Activated CD4-positive, alpha-beta memory T cell treated with anti-CD3 and anti-CD28 coated beads, Interleukin-2, amount 10 ng/mL, durations not matched to agents 7 days and 5 days (primary cell): Measurements from ENCODE around the gene FFAR2. TPM values are rescaled to one million over a fixed set of nuclear protein-coding genes. Genes with fewer than 3 reads are reported as not detected.
"Not testable (repeated sequence)": the region's sequence is repeated elsewhere in the genome, so short reads cannot be mapped to it uniquely, and the experiment has no call there.

Experiments
- CTCF ChIA-PET: fragments of 350-600 bp; sonication (Branson Sonifier 250); formaldehyde crosslinking; loops from one replicate; lab custom pipeline; 2021; ENCODE audit warnings: antibody characterized with exemption, inconsistent platforms; lab: Charles Lee
- POLR2A ChIA-PET: fragments of 350-600 bp; sonication (Branson Sonifier 250); formaldehyde crosslinking; loops from one replicate; lab custom pipeline; 2021; ENCODE audit warnings: antibody characterized with exemption; lab: Charles Lee
- DNase-seq: peaks from one replicate; pipeline ENCODE4 v3.0.0-alpha.2; 2020
- H3K27ac Mint-ChIP-seq: one replicate; pipeline ENCODE4 v1.8.0; 2021; ENCODE audit warnings: mild to moderate bottlenecking, mixed read lengths
- H3K27me3 Mint-ChIP-seq: one replicate; pipeline ENCODE4 v1.8.0; 2021; ENCODE audit warnings: mixed read lengths
- H3K36me3 Mint-ChIP-seq: one replicate; pipeline ENCODE4 v1.8.0; 2021; ENCODE audit warnings: low read depth, mixed read lengths
- H3K4me1 Mint-ChIP-seq: one replicate; pipeline ENCODE4 v1.8.0; 2021; ENCODE audit warnings: mixed read lengths
- H3K4me3 Mint-ChIP-seq: one replicate; pipeline ENCODE4 v1.8.0; 2021; ENCODE audit warnings: mild to moderate bottlenecking, mixed read lengths
- H3K9me3 Mint-ChIP-seq: one replicate; pipeline ENCODE4 v1.8.0; 2021; ENCODE audit warnings: mixed read lengths
- total RNA-seq, 2 experiments: library from RNA; stranded (reverse); gene quantifications; one replicate each; pipeline ENCODE4 v1.2.3, GENCODE V29; 2021

The FFAR2 gene
- total RNA-seq, 2 experiments from 2014 or later, result not detected

- no peak for DNase-seq
- no peaks in the 10 kb centered on the region for H3K9me3 Mint-ChIP-seq
- POLR2A ChIA-PET, result no interaction called here
- H3K27me3 Mint-ChIP-seq, result peaks cover 33% of the 10 kb centered on the region
- H3K4me1 Mint-ChIP-seq, result no peaks in the 10 kb centered on the region
- H3K27ac Mint-ChIP-seq, result no peak overlapping the region
- CTCF ChIA-PET, result no interaction called here
- no peaks in the 10 kb centered on the region for H3K36me3 Mint-ChIP-seq
- H3K4me3 Mint-ChIP-seq, result no peak overlapping the region
Measured at GRCh38 chr19:35410487-35410886, 37.6 kb upstream of the FFAR2 start.

GRCh38 chr19:35414442-35414841, 33.6 kb upstream of the FFAR2 start:
- ChIA-PET POLR2A (no interaction called here), CTCF (no interaction called here)
- peaks cover 50% of the 10 kb centered on the region for H3K27me3 Mint-ChIP-seq
- no peaks in the 10 kb centered on the region for H3K4me1 Mint-ChIP-seq
- DNase-seq, result no peak
- H3K27ac Mint-ChIP-seq, result no peak overlapping the region
- no peaks in the 10 kb centered on the region for H3K36me3 Mint-ChIP-seq
- no peaks in the 10 kb centered on the region for H3K9me3 Mint-ChIP-seq
- no peak overlapping the region for H3K4me3 Mint-ChIP-seq

- Mint-ChIP-seq H3K27me3 (peaks cover 44% of the 10 kb centered on the region), H3K36me3 (no peaks in the 10 kb centered on the region), H3K9me3 (no peaks in the 10 kb centered on the region), H3K27ac (no peak overlapping the region), H3K4me3 (no peak overlapping the region), H3K4me1 (no peaks in the 10 kb centered on the region)
- DNase-seq, result no peak
- POLR2A ChIA-PET, result no interaction called here
- CTCF ChIA-PET, result no interaction called here
Measured at GRCh38 chr19:35416331-35416730, 31.7 kb upstream of the FFAR2 start.

GRCh38 chr19:35417278-35417677, 30.8 kb upstream of the FFAR2 start:
- Mint-ChIP-seq H3K27me3 (peaks cover 40% of the 10 kb centered on the region), H3K9me3 (no peaks in the 10 kb centered on the region), H3K4me1 (no peaks in the 10 kb centered on the region), H3K27ac (no peak overlapping the region), H3K4me3 (no peak overlapping the region), H3K36me3 (no peaks in the 10 kb centered on the region)
- CTCF ChIA-PET, result interaction anchor here (1.2 kb wide), 1 partner anchor 9 kb away, joined by 3 read pairs; no protein-coding TSS in a partner anchor
- POLR2A ChIA-PET, result no interaction called here
- no peak for DNase-seq

GRCh38 chr19:35417713-35418534, 30.1 kb upstream of the FFAR2 start:
- ChIA-PET POLR2A (no interaction called here), CTCF (interaction anchor here (0.6 to 1.2 kb wide), 3 partner anchors 9 to 434 kb away, joined by 3 to 4 read pairs (median 3); no protein-coding TSS in a partner anchor)
- DNase-seq, result no peak
- H3K27ac Mint-ChIP-seq, result no peak overlapping the region
- H3K36me3 Mint-ChIP-seq, result no peaks in the 10 kb centered on the region
- no peak overlapping the region for H3K4me3 Mint-ChIP-seq
- H3K9me3 Mint-ChIP-seq, result no peaks in the 10 kb centered on the region
- no peaks in the 10 kb centered on the region for H3K4me1 Mint-ChIP-seq
- peaks cover 37% of the 10 kb centered on the region for H3K27me3 Mint-ChIP-seq

- Mint-ChIP-seq H3K4me1 (no peaks in the 10 kb centered on the region), H3K36me3 (no peaks in the 10 kb centered on the region), H3K9me3 (no peaks in the 10 kb centered on the region), H3K4me3 (no peak overlapping the region), H3K27ac (no peak overlapping the region), H3K27me3 (peaks cover 36% of the 10 kb centered on the region)
- CTCF ChIA-PET, result interaction anchor here (0.8 to 1.4 kb wide), 2 partner anchors 50 to 76 kb away, joined by 3 read pairs; no protein-coding TSS in a partner anchor
- DNase-seq, result no peak
- POLR2A ChIA-PET, result no interaction called here
Measured at GRCh38 chr19:35419046-35419445, 29.0 kb upstream of the FFAR2 start.

GRCh38 chr19:35419805-35420204, 28.3 kb upstream of the FFAR2 start:
- Mint-ChIP-seq H3K36me3 (no peaks in the 10 kb centered on the region), H3K4me1 (no peaks in the 10 kb centered on the region), H3K27me3 (peaks cover 36% of the 10 kb centered on the region), H3K27ac (no peak overlapping the region), H3K4me3 (no peak overlapping the region), H3K9me3 (no peaks in the 10 kb centered on the region)
- DNase-seq, result no peak
- ChIA-PET POLR2A (no interaction called here), CTCF (interaction anchor here (0.8 to 1.5 kb wide), 3 partner anchors 50 to 75 kb away, joined by 3 to 6 read pairs (median 3); no protein-coding TSS in a partner anchor)

GRCh38 chr19:35421362-35421761, 26.7 kb upstream of the FFAR2 start:
- no peak for DNase-seq
- H3K4me1 Mint-ChIP-seq, result no peaks in the 10 kb centered on the region
- POLR2A ChIA-PET, result no interaction called here
- no peak overlapping the region for H3K27ac Mint-ChIP-seq
- no peaks in the 10 kb centered on the region for H3K9me3 Mint-ChIP-seq
- peaks cover 31% of the 10 kb centered on the region for H3K27me3 Mint-ChIP-seq
- CTCF ChIA-PET, result interaction anchor here (0.9 to 1.5 kb wide), 3 partner anchors 48 to 74 kb away, joined by 3 to 6 read pairs (median 4); no protein-coding TSS in a partner anchor
- H3K4me3 Mint-ChIP-seq, result no peak overlapping the region
- H3K36me3 Mint-ChIP-seq, result no peaks in the 10 kb centered on the region

GRCh38 chr19:35423406-35423805, 24.7 kb upstream of the FFAR2 start:
- H3K4me1 Mint-ChIP-seq, POLR2A ChIA-PET, H3K9me3 Mint-ChIP-seq, H3K36me3 Mint-ChIP-seq, H3K4me3 Mint-ChIP-seq, H3K27ac Mint-ChIP-seq, CTCF ChIA-PET, DNase-seq: not testable (repeated sequence)
- H3K27me3 Mint-ChIP-seq, result peaks cover 14% of the 10 kb centered on the region

- H3K36me3 Mint-ChIP-seq, result no peaks in the 10 kb centered on the region
- CTCF ChIA-PET, result no interaction called here
- no peak overlapping the region for H3K4me3 Mint-ChIP-seq
- POLR2A ChIA-PET, result no interaction called here
- peaks cover 2% of the 10 kb centered on the region for H3K4me1 Mint-ChIP-seq
- H3K9me3 Mint-ChIP-seq, result peaks cover 3% of the 10 kb centered on the region
- no peak for DNase-seq
- peaks cover 22% of the 10 kb centered on the region for H3K27me3 Mint-ChIP-seq
- no peak overlapping the region for H3K27ac Mint-ChIP-seq
Measured at GRCh38 chr19:35425682-35426081, 22.4 kb upstream of the FFAR2 start.

- ChIA-PET POLR2A (no interaction called here), CTCF (no interaction called here)
- peaks cover 8% of the 10 kb centered on the region for H3K36me3 Mint-ChIP-seq
- no peak overlapping the region for H3K27ac Mint-ChIP-seq
- peaks cover 13% of the 10 kb centered on the region for H3K9me3 Mint-ChIP-seq
- no peak overlapping the region for H3K4me3 Mint-ChIP-seq
- H3K27me3 Mint-ChIP-seq, result peaks cover 32% of the 10 kb centered on the region
- DNase-seq, result no peak
- H3K4me1 Mint-ChIP-seq, result peaks cover 14% of the 10 kb centered on the region
Measured at GRCh38 chr19:35427187-35427586, 20.9 kb upstream of the FFAR2 start.

GRCh38 chr19:35429698-35430408, 18.2 kb upstream of the FFAR2 start:
- no peak overlapping the region for H3K4me3 Mint-ChIP-seq
- no peak overlapping the region for H3K27ac Mint-ChIP-seq
- peaks cover 14% of the 10 kb centered on the region for H3K4me1 Mint-ChIP-seq
- peaks cover 13% of the 10 kb centered on the region for H3K9me3 Mint-ChIP-seq
- peaks cover 8% of the 10 kb centered on the region for H3K36me3 Mint-ChIP-seq
- peaks cover 39% of the 10 kb centered on the region for H3K27me3 Mint-ChIP-seq
- DNase-seq, result no peak
- CTCF ChIA-PET, result no interaction called here
- POLR2A ChIA-PET, result no interaction called here
